AG08396 (cell line): ENCODE results near the gene TTC16.
A peak's percentile ranks its signal among the peaks of the same experiment; 100 is the strongest.

Experiments
- DNase-seq: peaks from one replicate; pipeline ENCODE4 v3.0.0; 2012; ENCODE audit warnings: low spot score, mixed read lengths

TTC16 gene

DNA sequence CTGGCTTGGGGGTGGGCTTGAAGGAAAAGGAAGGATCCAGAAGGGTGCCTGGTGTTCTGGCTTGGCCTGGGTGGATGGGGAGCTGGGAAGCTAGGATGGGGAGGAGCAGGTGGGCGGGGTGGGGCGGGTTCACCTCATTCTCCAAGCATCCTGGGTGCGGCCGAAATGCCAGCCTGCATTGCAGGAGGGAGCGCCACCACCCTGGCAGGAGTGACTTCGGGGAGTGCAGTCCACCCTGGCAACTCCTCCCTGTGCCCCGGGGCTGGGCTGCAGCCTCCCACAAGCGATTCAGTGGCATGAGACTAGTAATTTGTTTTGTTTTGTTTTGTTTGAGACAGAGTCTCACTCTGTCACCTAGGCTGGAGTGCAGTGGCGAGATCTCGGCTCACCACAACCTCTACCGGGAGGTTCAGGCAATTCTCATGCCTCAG, 5.5 kb downstream of the TTC16 start:
- no peak for DNase-seq

DNA sequence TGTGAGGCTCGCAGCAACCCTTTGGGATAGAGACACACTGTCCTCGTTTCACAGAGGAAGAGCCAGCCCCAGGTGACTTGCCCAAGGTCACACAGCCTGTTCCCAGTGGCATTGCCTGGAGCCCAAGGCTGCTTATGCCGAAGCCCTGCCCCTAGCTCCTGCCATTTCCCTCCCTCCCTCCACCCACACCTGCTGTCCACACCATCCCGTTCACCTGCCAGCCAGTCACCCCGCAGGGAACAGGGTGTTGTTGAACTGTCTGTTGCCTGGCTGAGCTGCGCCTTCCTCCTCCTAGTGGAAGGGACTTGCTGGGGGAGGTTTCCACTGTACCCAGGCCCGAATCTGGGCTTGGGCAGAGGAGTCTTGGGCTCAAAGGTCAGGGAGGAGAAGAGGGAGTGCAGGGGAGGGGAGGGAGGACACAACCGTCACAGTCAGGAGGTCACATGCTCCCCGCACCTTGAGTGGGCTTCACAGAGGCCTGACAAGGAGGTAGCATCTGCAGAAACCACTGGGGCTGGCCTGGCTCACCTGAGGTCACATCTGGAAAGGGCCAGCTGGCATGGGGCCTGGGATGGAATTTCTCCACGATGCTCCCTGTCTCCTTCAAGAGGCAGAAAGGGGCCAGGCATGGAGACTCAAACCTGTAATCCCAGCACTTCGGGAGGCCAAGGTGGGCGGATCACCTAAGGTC, 6.3 kb downstream of the TTC16 start:
- no peak for DNase-seq

DNA sequence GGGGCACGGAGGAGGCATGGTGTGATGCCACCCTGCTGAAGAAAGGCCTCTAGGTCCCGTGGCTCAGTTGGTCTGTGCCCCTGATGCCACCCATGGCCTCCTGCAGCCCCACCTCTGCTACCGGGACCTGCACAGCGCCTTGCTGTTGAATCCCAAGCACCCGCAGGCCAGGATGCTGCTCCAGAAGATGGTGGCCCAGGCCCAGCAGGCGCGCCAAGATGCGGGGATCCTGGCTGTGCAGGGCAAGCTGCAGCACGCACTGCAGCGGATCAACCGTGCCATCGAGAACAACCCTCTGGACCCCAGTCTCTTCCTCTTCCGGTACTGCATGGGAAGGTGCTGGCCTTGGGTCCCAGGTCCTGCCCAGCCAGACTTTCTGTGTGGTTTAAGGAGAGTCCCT, 7.1 kb downstream of the TTC16 start:
- DNase-seq, result no peak

DNA sequence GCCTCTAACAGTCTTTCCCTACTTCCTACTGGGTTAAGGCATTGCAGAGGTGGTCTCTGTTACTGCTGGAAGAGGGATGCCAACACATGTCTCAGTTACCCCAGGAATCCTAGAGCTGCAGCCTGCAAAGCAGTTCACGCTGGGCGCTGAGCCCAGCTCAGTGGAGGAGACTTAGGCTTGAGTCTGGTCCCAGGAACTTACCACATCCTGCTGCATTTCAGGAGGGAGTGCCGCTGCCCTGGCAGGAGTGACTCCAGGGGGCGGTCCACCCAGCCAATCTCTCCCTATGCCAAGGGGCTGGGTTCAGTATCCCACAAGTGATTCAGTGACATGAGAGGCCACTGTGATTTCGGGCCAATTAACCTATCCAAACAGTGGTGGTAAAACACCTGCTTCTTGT, 7.6 kb downstream of the TTC16 start:
- peak; percentile 82 for DNase-seq

DNA sequence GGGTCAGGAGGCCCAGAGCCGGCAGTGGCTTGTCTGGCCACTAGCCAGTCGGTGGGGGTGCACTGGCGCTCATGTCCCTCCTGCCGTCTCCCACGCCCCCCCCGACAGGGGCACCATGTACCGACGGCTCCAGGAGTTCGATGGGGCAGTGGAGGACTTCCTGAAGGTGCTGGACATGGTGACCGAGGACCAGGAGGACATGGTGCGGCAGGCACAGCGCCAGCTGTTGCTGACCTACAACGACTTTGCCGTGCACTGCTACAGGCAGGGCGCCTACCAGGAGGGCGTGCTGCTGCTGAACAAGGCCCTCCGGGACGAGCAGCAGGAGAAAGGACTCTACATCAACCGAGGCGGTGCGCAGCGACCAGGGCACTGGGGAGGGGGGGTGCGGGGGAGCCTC, 8.1 kb downstream of the TTC16 start:
- DNase-seq, result no peak

DNA sequence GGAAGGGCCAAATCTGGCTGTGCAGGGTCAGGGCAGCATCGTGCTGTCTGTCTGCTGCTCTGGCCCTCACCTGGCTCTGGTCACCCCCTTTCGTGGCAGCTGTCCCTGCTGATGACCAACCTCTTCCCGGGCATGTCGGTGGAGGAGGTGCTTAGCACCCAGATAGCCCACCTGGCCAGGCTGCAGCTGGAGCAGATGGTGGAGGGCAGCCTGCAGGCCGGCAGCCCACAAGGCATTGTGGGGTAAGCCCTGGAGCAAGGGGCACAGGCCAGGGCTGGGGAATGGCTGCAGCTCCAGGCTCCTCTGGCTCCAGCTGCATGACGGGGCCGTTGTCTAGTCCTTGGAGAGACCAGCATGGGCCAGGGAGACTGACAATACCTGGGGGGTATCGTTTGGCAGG, 11.0 kb downstream of the TTC16 start:
- no peak for DNase-seq

DNA sequence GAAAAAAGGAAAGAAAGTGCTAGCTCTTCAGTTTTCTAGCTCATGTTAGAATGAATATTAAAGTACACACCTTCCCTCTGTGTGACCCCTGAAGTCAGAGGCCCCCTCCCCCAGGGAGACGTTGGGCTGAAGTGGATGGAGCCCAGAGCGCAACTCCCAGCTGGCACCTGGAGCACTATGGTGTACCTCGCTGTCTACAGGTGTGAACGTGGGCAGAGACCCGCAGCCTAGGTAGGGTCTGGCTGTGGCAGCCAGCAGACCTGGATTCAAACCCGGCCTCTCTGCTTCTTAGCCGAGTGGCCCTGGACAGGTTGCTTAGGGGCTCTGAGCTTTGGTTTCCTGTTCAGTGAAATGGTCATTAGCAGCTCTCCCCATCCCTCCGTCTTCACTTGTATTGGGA, 12.9 kb downstream of the TTC16 start:
- DNase-seq, result no peak

DNA sequence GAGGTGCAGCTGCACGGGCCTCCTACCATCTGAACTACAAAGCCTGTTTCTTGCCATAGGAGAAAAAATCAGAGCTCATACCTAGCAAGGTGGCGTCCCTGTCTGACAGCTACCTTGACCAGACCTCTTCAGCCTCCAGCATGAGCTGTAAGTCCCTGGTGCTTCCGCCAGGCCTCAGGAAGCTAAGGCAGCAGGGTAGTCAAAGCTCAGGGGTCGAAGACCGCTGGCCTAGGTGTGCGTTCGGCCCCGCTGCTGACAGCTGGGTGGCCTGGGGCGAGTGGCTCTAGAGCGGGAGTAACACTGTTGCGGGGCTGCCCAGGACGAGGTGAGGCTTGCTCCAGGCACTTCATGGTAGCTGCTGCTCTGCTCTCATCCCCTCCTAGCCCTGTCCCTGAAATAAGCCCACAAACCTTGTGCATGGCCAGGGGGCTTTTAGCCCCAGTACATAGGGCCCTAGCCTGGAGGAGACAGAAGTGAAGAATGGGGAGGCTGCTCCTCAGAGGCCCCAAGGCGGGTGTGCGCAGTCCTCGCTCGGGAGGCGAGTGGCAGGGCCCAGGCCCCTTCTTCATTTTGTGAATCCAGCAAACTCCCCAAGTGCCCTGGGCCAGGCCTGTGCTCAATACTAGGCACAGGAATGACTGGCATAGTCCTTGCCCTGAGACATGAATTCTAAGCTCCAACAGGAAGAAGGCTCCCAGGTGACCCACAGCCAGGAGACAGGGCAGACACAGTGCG, 13.8 kb downstream of the TTC16 start:
- DNase-seq, result no peak

DNA sequence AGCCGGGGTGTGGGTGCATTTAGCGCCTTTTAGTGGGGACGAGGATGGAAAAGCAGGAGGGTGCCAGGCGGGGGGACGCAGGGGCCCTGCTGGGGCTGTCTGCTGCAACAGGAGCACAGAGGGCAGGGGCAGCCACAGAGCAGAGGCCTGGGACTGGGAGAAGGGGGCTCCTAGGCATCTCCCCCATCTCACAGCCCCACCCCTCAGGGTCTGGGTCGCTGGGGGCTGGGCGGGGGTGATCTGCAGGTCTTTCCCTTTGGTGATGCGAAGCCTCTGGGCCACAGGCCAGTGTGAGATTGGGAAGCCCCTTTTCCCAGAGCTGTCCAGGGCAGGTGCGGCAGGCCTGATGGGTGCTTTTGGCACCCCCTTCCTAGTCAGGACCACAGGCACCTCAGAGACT, 14.4 kb downstream of the TTC16 start:
- DNase-seq, result no peak

DNA sequence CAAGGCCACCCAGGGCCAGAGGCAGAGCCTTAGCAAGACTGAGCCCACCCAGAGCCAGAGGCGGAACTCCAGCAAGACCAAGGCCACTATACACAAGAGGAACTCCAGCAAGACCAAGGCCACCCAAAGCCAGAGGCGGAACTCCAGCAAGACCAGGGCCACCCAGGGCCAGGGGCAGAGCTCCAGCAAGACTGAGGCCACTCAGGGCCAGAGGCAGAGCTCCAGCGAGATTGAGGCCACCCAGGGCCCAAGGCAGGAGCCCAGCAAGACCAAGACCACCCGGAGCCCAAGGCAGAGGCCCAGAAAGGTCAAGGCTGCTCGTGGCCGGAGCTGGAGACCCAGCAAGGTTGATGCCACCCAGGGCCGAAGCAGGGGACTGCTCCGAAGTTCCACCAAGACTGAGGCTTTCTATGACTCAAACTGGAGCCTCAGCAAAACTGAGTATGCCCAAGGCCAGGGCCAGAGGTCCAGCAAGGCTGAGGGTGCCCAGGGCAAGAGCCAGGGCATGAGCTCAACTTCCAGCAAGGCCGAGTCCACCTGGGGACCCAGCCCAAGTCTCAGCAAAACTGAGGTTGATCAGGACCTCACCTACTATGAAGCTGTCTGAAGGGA, 15.0 kb downstream of the TTC16 start:
- DNase-seq, result no peak

DNA sequence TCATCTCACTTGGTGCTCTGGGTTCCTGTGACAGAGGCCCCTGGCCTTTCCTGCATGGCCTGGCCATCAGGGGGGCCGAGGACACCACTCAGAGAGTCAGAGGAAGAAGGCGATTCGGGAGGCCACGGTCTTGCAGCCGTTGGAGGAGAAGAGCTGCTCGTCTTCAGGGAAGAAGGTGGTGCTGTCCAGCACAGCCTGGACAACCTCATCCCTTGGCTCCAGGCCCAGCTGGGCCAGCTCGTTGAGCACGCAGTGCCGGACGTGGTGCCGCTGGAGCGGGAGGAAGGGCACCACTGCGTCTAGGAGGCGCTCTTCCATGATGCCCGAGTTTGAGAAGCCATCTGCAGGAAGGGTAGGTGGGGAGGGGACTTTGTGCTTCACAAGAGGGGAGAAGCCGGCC, 16.1 kb downstream of the TTC16 start:
- DNase-seq, result no peak

DNA sequence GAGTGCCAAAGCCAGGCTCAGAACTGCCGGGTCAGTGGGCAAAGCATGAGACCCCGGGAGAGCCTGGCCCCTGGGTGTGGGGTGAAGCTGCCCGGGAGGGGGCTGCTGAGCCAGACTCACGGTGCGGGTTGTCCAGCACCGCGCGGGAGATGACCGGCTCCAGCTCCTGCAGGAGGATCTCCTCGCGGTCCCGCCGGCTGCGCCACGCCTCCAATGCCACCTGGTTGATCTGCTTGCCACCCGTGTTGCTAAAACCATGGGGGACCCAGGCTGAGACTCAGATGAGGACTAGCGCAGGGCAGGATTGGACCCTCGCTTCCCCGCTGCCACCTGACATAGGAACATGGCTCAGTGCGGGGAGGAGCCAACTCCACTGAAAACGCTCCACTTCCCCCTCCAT, 16.6 kb downstream of the TTC16 start:
- DNase-seq, result no peak

DNA sequence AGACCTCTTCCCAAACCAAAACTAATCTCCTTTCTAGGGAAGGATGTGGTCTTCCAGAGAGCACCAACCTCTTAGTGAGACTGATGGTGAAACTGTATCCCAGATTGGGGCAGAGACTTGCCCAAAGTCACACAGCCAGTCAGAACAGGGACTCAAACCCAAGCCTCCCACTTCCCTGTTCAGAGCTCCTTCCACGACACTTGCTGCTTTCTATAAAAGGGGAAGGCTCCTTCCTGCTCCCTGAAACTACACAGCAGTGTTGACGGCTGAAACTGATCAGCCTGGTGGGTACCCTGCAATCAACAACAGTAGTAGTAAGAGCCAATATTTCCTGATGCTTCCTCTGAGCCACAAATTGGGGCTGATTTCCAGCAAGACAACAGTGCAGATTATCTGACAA, 17.7 kb downstream of the TTC16 start:
- no peak for DNase-seq

DNA sequence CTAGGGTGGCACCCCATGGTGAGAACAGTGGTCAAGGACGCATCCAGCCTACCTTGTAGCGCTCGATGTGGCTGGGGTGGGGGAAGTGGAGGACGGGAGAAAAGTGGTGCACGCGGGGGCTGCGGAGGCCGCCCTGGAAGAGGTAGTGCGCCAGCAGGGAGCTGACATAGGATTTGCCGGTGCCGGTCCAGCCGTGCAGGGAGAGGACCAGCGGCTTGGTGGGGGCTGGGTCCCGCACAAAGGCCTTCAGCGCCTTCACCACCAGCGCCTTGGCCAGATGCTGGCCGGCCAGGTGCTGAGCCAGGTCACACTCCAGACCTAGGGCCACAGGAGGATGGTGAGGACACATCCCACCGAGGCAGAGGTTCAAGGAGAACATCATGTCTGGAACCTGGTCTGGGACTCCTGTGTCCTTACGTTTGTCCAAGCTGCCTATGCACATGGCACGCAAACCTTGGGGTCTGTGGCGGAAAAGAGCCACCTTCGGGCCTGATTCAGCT, 18.4 kb downstream of the TTC16 start:
- no peak for DNase-seq

DNA sequence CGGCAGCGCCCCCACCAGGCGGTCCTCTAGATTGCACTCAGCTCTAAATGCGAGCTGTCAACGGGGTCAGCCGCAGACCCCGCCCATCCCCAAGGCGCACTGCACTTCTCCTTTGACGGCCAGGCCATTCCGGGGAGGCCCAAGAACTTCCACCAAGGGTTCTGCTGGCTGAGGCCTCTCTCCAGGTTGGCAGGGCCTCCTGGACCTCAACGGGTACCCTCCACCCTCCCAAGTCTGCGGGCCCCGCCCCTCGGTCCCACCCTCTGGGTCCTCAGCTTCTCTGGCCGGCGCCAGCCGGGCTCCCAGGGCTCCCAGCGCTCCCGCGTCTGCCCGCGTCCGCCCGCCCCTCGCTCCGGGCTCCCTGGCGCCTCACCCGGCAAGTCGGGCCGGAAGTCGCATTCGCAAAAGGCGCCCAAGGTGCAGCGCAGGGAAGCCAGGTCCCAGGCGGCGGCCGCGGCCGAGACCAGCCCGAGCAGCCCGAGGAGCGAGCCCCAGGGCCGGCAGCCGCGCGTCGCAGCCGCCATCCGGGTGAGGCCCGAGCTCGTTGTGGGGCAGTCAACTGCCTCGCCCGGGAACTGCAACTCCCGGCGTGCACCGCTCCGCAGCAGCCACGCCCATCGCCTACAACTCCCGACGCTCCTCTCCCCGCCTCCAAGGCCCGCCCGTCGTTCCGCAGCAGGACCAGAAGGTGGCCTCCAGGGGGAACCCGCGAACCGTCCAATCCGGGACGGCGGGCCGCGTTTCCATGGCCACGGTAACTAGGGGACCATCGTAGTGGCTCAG, 19.1 kb downstream of the TTC16 start, which contains the start of gene TOR2A:
Gene TOR2A, minus strand, starts transcription at position 548 of the 783 bp plus-strand sequence. Its CDS starts 24 bp downstream, at position 524.
- peak; percentile 98 for DNase-seq

DNA sequence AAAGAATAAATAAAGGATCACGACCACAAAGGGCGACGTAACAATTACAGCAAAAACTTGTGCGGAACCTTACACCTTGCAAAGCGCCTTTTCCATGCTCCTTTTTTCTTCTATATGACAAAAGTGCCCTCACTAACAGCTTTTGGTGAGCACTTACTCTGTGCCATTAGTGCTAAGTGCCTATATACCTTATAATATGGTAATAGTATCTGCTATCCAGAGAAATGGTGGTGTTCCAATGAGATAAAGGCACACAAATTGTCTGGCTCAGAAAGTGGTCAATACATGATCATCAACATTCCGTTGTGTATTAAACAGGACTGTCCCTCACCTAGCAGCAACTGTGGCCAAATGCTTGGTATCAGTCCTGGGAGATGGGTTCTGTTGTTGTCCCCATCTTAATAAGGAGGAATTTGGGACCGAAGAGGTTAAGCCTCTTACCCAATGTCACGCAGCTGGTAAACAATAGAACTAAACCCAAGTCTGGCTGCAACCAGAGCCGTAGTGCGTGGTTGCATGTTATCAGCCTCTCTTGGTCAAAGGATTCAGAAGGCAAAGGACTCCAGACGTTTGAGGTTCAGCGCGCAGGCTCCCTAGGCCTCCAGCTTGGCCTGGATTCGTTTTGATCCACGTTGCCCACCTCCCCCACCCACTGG, 19.8 kb downstream of the TTC16 start:
- DNase-seq, result no peak

DNA sequence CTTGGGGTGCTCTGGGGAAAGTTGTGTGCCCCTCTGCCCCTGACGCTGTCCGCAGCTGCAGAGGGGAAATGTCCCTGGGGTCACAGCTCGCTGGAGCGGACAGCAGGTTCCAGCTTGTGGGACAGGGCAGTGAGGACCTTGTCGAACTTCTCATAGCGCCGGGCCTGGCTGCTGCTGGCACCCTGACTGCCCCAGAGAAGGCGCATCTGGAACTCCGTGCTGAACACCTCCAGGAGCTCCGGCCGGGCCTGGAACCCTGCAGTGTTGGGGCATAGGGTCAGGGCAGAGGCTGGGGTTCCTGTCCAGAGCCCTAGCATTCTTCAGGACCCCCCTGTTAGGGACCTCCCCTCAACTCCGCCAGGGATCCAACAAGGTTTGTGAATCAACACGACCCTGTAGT, 22.8 kb downstream of the TTC16 start:
- no peak for DNase-seq

DNA sequence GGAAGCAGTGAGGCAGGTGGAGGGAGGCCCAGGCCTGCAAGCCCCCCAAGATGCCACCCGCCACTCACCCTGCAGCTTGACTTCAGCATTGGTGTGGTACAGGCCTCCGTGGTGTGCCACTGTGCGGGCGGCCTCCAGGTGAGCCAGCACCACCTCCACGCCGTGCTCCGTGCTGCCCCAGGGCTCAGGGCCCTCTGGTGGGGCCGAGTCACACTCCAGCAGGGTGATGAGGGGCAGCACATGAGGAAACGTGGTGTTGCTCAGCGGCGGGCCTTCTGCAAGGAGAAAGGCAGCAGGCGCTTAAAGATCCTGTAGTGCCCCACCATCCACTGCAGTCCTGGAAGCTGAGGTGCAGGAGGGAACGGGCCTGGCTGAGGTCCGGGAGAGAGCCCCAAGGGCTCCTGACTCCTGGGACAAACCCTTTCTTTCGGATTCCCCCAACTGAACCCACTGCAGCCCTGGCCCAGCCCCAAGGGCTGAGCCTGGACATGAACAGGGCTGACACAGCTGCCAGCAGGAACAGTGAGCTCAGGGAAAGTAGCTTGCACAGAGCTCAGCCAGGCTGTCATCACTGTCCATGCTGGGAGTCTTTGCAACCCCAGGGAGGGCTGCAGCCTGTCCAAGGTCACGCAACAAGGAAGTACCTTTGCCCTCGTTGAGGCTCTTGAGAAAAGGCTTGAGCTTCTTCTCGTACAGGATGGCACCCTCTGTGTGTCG, 23.9 kb downstream of the TTC16 start:
- DNase-seq, result no peak

DNA sequence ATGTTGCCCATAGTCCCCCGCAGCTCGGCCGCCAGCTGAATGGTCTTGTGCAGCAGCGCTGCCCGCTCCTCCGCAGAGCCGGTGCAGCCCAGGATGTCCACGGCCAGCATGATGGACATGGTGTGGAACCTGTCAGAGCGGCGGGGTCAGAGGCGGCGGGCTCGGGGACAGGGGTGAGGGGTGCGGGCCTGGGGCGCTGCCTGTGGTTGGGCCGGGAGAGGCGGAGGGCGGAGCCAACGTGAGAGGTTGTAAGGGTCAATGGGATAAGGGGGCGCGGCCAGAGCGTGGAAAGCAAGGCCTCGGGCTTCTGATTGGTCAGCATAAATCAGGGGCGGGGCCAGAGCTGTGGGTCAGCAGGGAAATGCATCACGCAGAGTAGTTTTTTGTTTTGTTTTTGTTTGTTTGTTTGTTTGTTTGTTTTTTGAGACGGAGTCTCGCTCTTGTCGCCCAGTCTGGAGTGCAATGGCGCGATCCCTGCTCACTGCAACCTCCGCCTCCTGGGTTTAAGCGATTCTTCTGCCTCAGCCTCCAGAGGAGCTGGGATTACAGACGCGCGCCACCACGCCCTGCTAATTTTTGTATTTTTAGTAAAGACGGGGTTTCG, 26.1 kb downstream of the TTC16 start:
- DNase-seq, result peak; percentile 67

DNA sequence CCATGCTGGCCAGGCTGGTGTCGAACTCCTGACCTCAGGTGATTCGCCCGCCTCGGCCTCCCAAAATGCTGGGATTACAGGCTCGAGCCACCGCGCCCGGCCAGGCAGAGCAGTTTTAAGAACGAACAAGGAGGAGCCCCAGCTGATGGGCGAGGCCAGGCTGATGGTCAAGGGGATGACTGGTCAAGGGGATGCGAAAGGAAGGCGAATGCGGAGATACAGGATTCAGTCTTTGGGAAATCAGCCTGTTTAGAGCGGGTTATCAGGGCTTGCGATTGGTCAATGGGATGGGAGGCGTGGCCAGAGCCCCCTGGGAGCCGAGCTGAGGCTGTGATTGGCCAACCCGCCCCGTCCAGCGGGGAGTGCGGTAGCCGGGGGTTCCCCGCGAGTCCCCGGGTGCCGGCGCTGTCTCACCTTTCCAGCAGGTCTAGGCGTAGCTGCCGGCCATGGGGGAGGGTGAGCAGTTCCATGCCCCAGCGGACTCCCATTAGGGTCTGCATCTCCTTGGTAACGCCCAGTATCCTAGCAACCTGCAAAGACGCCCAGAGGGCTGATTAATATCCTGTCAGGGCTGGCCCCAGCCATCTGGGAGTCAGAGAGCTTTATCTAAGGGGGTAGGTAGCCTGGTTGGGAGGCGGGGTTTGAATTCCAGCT, 26.7 kb downstream of the TTC16 start:
- peak; percentile 87 for DNase-seq
